Panc1 (cell line): ENCODE measurements around the gene ADM2. TPM values are rescaled to one million over a fixed set of nuclear protein-coding genes. Genes with fewer than 3 reads are reported as not detected.

Experiments
- ATAC-seq: fragments of 200-7000 bp; cut with Tn5 transposase; 2 replicates; pipeline ENCODE4 v1.9.1; 2020; ENCODE audit warnings: mild to moderate bottlenecking, moderate library complexity
- BruUV-seq: library from RNA; stranded (reverse); fragments of 400-500 nt; replicated peaks from 2 replicates; lab custom pipeline; 2021; lab: Mats Ljungman, UMichigan
- CTCF ChIA-PET: fragments of 300-600 bp; sonication (Branson Sonifier 250); formaldehyde crosslinking; loops from one replicate; lab custom pipeline; 2022; ENCODE audit warnings: antibody characterized with exemption; lab: Charles Lee
- POLR2A ChIA-PET: fragments of 300-600 bp; sonication (Branson Sonifier 250); formaldehyde crosslinking; loops from one replicate; lab custom pipeline; 2022; ENCODE audit warnings: antibody characterized with exemption; lab: Charles Lee
- DNase-seq: peaks from one replicate; pipeline ENCODE4 v3.0.0-alpha.2; 2010; ENCODE audit warnings: low read depth, low spot score
- H3K27ac ChIP-seq: 2 replicates; pipeline ENCODE4 v1.5.1; 2011; ENCODE audit warnings: mild to moderate bottlenecking, low read length, inconsistent platforms
- H3K27me3 ChIP-seq: fragments of 200-500 bp; sonication (Bioruptor generic); 2 replicates; pipeline ENCODE4 v1.6.0; 2014; ENCODE audit warnings: low read length, inconsistent platforms; ENCODE audit not compliant: control insufficient read depth, insufficient read depth
- H3K36me3 ChIP-seq: fragments of 200-500 bp; sonication (Bioruptor generic); 2 replicates; pipeline ENCODE4 v1.5.1; 2014; ENCODE audit warnings: inconsistent platforms, mild to moderate bottlenecking, low read length, moderate library complexity; ENCODE audit not compliant: control insufficient read depth, insufficient read depth
- H3K4me1 ChIP-seq: 2 replicates; pipeline ENCODE4 v1.5.1; 2011; ENCODE audit warnings: inconsistent platforms, mild to moderate bottlenecking, low read length, moderate library complexity; ENCODE audit not compliant: control insufficient read depth, insufficient read depth
- H3K4me3 ChIP-seq, 2 experiments: 2 replicates each; pipeline ENCODE4 v1.5.1; 2011 to 2012; ENCODE audit warnings: low read depth in 2 of 2, low read length in 2 of 2, mild to moderate bottlenecking in 2 of 2, inconsistent platforms in 1 of 2, moderate library complexity in 1 of 2
- H3K9me3 ChIP-seq: fragments of 200-500 bp; sonication (Bioruptor generic); 2 replicates; pipeline ENCODE4 v1.5.1; 2014; ENCODE audit warnings: low read depth, mild to moderate bottlenecking, inconsistent platforms, low read length, moderate library complexity; ENCODE audit not compliant: control insufficient read depth, insufficient read depth
- POLR2AphosphoS5 ChIP-seq: IDR thresholded peaks from 2 replicates; pipeline ENCODE4 v1.6.1; 2012; ENCODE audit warnings: mild to moderate bottlenecking, low read depth, low read length, moderate library complexity
- REST ChIP-seq, 2 experiments: IDR thresholded peaks; 2 replicates each; pipeline ENCODE4 v1.6.1; 2011 to 2012; ENCODE audit warnings: low read depth in 2 of 2, control low read depth in 1 of 2, low read length in 1 of 2, mild to moderate bottlenecking in 1 of 2, moderate library complexity in 1 of 2; ENCODE audit not compliant: insufficient read depth in 1 of 2
- SIN3A ChIP-seq: IDR thresholded peaks from 2 replicates; pipeline ENCODE4 v1.6.1; 2012; ENCODE audit warnings: low read depth, mild to moderate bottlenecking, low read length, moderate library complexity, borderline replicate concordance; ENCODE audit not compliant: insufficient read depth
- TCF7L2 ChIP-seq: IDR thresholded peaks from 2 replicates; pipeline ENCODE4 v1.6.1; 2011; ENCODE audit warnings: mild to moderate bottlenecking, low read depth, low read length, inconsistent platforms
- in situ Hi-C: cut with HindIII; loops from 2 replicates; pipeline ENCODE4 v1.10.0; 2016; ENCODE audit warnings: low sequenced_read_pairs, low pct_unique_long_range_greater_than_20kb
- intact Hi-C: fragments of 100-400 bp; cut with micrococcal nuclease; formaldehyde crosslinking; loops from one replicate; pipeline ENCODE4 v1.10.0; 2022; ENCODE audit not compliant: unreplicated experiment
- total RNA-seq: library from RNA; stranded (reverse); gene quantifications from one replicate; pipeline ENCODE4 v1.2.1, GENCODE V29; 2021; ENCODE audit not compliant: unreplicated experiment
- TF ChIP-seq, protein P1 (sequence below): fragments of 450-650 bp; IDR thresholded peaks from 2 replicates; pipeline ENCODE4 v1.5.1; 2017; ENCODE audit warnings: mild to moderate bottlenecking

The ADM2 gene
- total RNA-seq, 1 experiment from 2014 or later: 3.9 TPM

DNA sequence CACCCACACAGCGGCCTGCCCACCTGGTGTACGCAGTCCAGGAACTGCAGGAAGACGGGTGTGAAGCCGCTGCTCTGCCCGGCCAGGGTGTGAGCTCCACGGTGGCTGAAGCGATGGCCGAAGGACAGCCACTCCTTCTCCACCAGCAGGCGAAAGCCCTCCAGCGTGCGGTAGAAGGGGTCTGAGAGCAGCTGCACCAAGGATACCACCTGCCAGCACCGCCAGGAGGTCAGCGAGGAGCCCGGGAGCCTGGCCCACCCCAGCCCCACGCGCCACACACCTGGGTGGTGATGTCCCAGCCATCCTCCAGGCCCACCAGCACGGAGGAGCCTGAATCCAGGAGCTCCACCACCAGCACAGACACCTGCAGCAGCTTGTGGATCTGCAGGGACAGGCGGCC lies 26.1 kb upstream of the ADM2 start:
- in situ Hi-C loops (no loop called here), intact Hi-C loops (no loop called here)
- ATAC-seq (no peak), DNase-seq (no peak)
- ChIA-PET CTCF (no interaction called here), POLR2A (no interaction called here)
- Histone ChIP-seq H3K4me3 (no peak overlapping the region), H3K27me3 (no peaks in the 10 kb centered on the region), H3K4me1 (no peaks in the 10 kb centered on the region), H3K27ac (no peak overlapping the region), H3K36me3 (0 out of 2 replicates have a peak, but pooled peaks cover 2% of the 10 kb centered on the region), H3K9me3 (no peaks in the 10 kb centered on the region)
- no TSS peak for BruUV-seq
- TF ChIP-seq POLR2AphosphoS5: no peak
- no peak for TF ChIP-seq REST (IDR thresholded peaks at IDR 0.05; ENCODE audit: insufficient read depth in 1 of 2, low read depth in 2 of 2, low read length in 1 of 2)
- TF ChIP-seq, protein P1, sequence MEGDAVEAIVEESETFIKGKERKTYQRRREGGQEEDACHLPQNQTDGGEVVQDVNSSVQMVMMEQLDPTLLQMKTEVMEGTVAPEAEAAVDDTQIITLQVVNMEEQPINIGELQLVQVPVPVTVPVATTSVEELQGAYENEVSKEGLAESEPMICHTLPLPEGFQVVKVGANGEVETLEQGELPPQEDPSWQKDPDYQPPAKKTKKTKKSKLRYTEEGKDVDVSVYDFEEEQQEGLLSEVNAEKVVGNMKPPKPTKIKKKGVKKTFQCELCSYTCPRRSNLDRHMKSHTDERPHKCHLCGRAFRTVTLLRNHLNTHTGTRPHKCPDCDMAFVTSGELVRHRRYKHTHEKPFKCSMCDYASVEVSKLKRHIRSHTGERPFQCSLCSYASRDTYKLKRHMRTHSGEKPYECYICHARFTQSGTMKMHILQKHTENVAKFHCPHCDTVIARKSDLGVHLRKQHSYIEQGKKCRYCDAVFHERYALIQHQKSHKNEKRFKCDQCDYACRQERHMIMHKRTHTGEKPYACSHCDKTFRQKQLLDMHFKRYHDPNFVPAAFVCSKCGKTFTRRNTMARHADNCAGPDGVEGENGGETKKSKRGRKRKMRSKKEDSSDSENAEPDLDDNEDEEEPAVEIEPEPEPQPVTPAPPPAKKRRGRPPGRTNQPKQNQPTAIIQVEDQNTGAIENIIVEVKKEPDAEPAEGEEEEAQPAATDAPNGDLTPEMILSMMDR: no peak
- TF ChIP-seq TCF7L2: no peak
- TF ChIP-seq SIN3A: no peak

DNA sequence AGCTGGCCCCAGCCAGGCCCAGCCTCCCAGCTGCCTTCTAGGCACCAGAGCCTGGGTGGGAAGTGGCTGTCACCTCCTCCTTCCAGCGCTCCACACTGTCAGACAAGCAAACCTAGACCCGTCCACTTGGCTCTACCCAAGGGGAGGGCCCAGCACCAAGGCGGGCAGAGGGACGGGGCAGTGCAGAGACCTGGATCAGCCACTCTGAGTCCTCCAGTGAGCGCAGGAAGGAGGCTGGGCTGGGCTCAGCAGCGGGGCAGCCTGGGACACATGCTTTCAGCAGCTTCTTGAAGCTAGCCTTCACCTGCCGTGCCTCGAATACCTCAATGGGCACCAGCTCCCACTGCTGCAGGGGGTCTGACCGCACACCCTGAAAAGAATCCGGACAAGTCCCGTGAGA lies 25.3 kb upstream of the ADM2 start:
- TF ChIP-seq, protein P1: no peak
- TF ChIP-seq TCF7L2 (no peak), POLR2AphosphoS5 (no peak), SIN3A (no peak), REST (IDR thresholded peaks at IDR 0.05; ENCODE audit: insufficient read depth in 1 of 2, low read depth in 2 of 2, low read length in 1 of 2) (no peak)
- no peak overlapping the region for H3K27ac ChIP-seq
- H3K36me3 ChIP-seq: peaks cover 3% of the 10 kb centered on the region; the same call in 1 of the 2 replicates
- ChIA-PET POLR2A (no interaction called here), CTCF (no interaction called here)
- no peaks in the 10 kb centered on the region for H3K4me1 ChIP-seq
- no peaks in the 10 kb centered on the region for H3K9me3 ChIP-seq
- ATAC-seq (no peak), DNase-seq (no peak)
- H3K4me3 ChIP-seq: no peak overlapping the region
- in situ Hi-C loops: no loop called here
- intact Hi-C loops: no loop called here
- H3K27me3 ChIP-seq: no peaks in the 10 kb centered on the region
- no TSS peak for BruUV-seq
